Measurements from ENCODE around the gene RAI14. TPM values are rescaled to one million over a fixed set of nuclear protein-coding genes. Genes with fewer than 3 reads are reported as not detected.
"Not testable (repeated sequence)": the region's sequence is repeated elsewhere in the genome, so short reads cannot be mapped to it uniquely, and the experiment has no call there.

RAI14 gene
- total RNA-seq, 1 experiment from 2014 or later: 23.6 TPM

DNA sequence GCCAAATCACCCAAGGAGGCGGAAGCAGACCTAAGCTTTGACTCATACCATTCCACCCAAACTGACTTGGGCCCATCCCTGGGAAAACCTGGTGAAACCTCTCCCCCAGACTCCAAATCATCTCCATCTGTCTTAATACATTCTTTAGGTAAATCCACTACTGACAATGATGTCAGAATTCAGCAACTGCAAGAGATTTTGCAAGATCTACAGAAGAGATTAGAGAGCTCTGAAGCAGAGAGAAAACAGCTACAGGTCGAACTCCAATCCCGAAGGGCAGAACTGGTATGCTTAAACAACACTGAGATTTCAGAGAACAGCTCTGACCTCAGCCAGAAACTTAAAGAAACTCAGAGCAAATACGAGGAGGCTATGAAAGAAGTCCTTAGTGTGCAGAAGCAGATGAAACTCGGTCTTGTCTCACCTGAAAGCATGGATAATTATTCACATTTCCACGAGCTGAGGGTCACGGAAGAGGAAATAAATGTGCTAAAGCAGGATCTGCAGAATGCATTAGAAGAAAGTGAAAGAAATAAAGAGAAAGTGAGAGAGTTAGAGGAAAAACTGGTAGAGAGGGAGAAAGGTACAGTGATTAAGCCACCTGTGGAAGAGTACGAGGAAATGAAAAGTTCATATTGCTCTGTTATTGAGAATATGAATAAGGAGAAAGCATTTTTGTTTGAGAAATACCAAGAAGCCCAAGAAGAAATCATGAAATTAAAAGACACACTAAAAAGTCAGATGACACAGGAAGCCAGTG, 167.0 kb downstream of the RAI14 start:
- H3K36me3 ChIP-seq (ENCODE audit: insufficient read depth, low read length, poor library complexity, severe bottlenecking): no peaks in the 10 kb centered on the region
- CTCF ChIA-PET: no interaction called here
- no peak overlapping the region for H3K27ac ChIP-seq (ENCODE audit: low read depth, low read length, poor library complexity, severe bottlenecking)
- POLR2A ChIA-PET (ENCODE audit: low non-redundant PET): interaction anchor here (0.6 kb wide), 1 partner anchor 1964 kb away, joined by 7 read pairs; no protein-coding TSS in a partner anchor
- intact Hi-C loops (cut with micrococcal nuclease; ENCODE audit: unreplicated experiment): no loop called here
- TF ChIP-seq, protein P1, sequence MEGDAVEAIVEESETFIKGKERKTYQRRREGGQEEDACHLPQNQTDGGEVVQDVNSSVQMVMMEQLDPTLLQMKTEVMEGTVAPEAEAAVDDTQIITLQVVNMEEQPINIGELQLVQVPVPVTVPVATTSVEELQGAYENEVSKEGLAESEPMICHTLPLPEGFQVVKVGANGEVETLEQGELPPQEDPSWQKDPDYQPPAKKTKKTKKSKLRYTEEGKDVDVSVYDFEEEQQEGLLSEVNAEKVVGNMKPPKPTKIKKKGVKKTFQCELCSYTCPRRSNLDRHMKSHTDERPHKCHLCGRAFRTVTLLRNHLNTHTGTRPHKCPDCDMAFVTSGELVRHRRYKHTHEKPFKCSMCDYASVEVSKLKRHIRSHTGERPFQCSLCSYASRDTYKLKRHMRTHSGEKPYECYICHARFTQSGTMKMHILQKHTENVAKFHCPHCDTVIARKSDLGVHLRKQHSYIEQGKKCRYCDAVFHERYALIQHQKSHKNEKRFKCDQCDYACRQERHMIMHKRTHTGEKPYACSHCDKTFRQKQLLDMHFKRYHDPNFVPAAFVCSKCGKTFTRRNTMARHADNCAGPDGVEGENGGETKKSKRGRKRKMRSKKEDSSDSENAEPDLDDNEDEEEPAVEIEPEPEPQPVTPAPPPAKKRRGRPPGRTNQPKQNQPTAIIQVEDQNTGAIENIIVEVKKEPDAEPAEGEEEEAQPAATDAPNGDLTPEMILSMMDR (conservative IDR thresholded peaks at IDR 0.05; ENCODE audit: low read depth, low read length): no peak
- TF ChIP-seq EZH2 (IDR thresholded peaks at IDR 0.05; ENCODE audit: borderline replicate concordance, low read depth, low read length, poor library complexity, severe bottlenecking): no peak
- H3K4me1 ChIP-seq (ENCODE audit: insufficient read depth, low read length, poor library complexity, severe bottlenecking): no peaks in the 10 kb centered on the region
- no peak for DNase-seq (ENCODE audit: low spot score)
- no TSS peak for BruUV-seq (replicated peaks)
- H3K9me3 ChIP-seq (ENCODE audit: low read depth, low read length, poor library complexity, severe bottlenecking): no peaks in the 10 kb centered on the region
- H3K4me3 ChIP-seq (ENCODE audit: low read depth, low read length, poor library complexity, severe bottlenecking): no peak overlapping the region
- H3K27me3 ChIP-seq (replicated peaks; ENCODE audit: insufficient read depth, low read depth, low read length, poor library complexity): no peaks in the 10 kb centered on the region

DNA sequence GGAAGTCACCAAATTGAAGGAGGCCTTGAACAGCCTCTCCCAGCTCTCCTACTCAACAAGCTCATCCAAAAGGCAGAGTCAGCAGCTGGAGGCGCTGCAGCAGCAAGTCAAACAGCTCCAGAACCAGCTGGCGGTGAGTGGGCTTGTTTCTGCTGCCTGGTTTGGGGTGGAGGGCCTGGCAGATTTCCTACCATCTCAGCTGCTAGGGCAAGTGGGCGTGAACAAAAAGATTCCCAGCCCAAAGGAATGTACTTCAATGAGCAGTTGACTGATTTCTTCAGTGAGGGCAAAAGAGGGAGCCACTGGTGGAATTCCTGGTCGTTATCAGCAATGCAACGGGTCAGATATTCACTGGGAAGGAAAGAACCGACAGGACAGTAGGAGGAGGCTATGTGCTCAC, 170.2 kb downstream of the RAI14 start:
- H3K9me3 ChIP-seq (ENCODE audit: low read depth, low read length, poor library complexity, severe bottlenecking): no peaks in the 10 kb centered on the region
- DNase-seq (ENCODE audit: low spot score): no peak
- TF ChIP-seq EZH2 (IDR thresholded peaks at IDR 0.05; ENCODE audit: borderline replicate concordance, low read depth, low read length, poor library complexity, severe bottlenecking): no peak
- TF ChIP-seq, protein P1 (conservative IDR thresholded peaks at IDR 0.05; ENCODE audit: low read depth, low read length): no peak
- intact Hi-C loops (cut with micrococcal nuclease; ENCODE audit: unreplicated experiment): no loop called here
- no peaks in the 10 kb centered on the region for H3K36me3 ChIP-seq (ENCODE audit: insufficient read depth, low read length, poor library complexity, severe bottlenecking)
- H3K4me1 ChIP-seq (ENCODE audit: insufficient read depth, low read length, poor library complexity, severe bottlenecking): no peaks in the 10 kb centered on the region
- H3K4me3 ChIP-seq (ENCODE audit: low read depth, low read length, poor library complexity, severe bottlenecking): no peak overlapping the region
- BruUV-seq (replicated peaks): no TSS peak
- H3K27me3 ChIP-seq (replicated peaks; ENCODE audit: insufficient read depth, low read depth, low read length, poor library complexity): no peaks in the 10 kb centered on the region
- ChIA-PET POLR2A (ENCODE audit: low non-redundant PET) (no interaction called here), CTCF (no interaction called here)
- H3K27ac ChIP-seq (ENCODE audit: low read depth, low read length, poor library complexity, severe bottlenecking): no peak overlapping the region

DNA sequence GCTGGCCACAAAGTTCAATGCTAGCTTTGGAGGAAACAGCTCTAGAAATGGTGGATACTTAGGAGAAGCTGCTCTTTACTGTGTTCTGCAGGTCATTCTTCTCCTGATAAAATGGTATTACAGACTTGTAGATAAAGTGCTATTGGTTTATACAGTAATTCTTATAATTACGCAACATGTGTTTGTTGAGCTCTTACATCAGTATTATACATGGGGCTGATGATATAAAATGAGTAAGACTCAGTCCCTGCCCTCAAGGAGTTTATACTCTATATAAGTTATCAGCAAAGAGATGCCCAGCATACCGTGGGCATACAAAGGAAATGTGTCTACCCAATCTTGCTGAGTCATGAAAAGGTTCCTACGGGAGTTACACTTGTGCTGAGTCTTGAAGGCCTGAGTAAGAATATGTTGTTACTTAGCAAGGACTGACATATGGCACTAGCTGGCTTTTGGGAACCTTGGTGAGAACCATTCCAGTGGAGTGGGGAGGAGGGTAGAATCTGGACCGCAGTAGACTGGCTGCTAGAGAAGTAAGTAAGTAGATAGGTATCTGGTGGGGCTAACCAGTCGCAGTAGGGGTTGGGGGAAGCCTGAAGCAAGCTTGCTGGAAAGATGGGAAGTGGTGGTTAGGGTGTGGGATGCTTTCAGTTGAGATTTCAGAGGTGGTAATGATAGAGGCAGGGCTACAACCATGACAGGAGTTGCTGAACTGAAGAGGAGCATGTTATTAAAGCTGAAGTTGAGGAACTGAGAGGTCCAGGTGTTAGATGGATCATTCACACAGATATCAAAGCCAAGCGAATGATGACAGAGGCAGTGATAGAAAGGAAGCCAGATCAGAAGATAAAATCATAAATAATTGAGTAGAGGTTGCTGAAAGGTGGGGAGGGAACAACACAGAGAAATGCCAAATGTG, 171.7 kb downstream of the RAI14 start:
- BruUV-seq (replicated peaks): no TSS peak
- DNase-seq (ENCODE audit: low spot score): no peak
- intact Hi-C loops (cut with micrococcal nuclease; ENCODE audit: unreplicated experiment): no loop called here
- H3K4me3 ChIP-seq (ENCODE audit: low read depth, low read length, poor library complexity, severe bottlenecking): no peak overlapping the region
- no peaks in the 10 kb centered on the region for H3K36me3 ChIP-seq (ENCODE audit: insufficient read depth, low read length, poor library complexity, severe bottlenecking)
- H3K9me3 ChIP-seq (ENCODE audit: low read depth, low read length, poor library complexity, severe bottlenecking): no peaks in the 10 kb centered on the region
- TF ChIP-seq, protein P1 (conservative IDR thresholded peaks at IDR 0.05; ENCODE audit: low read depth, low read length): no peak
- no peak for TF ChIP-seq EZH2 (IDR thresholded peaks at IDR 0.05; ENCODE audit: borderline replicate concordance, low read depth, low read length, poor library complexity, severe bottlenecking)
- CTCF ChIA-PET: no interaction called here
- POLR2A ChIA-PET (ENCODE audit: low non-redundant PET): interaction anchor here (0.5 kb wide), 1 partner anchor 1091 kb away, joined by 3 read pairs; no protein-coding TSS in a partner anchor
- H3K4me1 ChIP-seq (ENCODE audit: insufficient read depth, low read length, poor library complexity, severe bottlenecking): no peaks in the 10 kb centered on the region
- no peak overlapping the region for H3K27ac ChIP-seq (ENCODE audit: low read depth, low read length, poor library complexity, severe bottlenecking)
- no peaks in the 10 kb centered on the region for H3K27me3 ChIP-seq (replicated peaks; ENCODE audit: insufficient read depth, low read depth, low read length, poor library complexity)

DNA sequence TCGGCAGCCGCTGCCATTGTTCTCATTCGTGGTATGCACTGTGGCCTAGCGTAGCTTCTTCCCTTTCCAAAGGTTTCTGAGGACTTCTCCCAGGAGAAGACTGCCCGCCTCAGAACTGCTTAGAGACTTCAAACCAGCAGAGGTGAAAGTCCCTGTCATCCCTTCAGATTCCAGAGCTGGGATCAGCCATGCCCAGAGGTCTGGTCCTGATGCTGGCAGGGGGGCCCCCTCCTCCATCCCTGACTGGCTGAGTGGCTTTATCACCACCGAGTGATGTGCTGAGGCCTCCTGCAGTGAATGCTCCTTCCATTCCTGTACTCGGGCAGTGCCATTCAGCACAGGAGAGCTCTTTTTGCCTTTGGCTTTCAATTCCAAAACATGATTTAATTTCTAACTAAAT, 174.7 kb downstream of the RAI14 start:
- H3K27ac ChIP-seq (ENCODE audit: low read depth, low read length, poor library complexity, severe bottlenecking); H3K4me1 ChIP-seq (ENCODE audit: insufficient read depth, low read length, poor library complexity, severe bottlenecking); intact Hi-C loops (cut with micrococcal nuclease; ENCODE audit: unreplicated experiment); H3K36me3 ChIP-seq (ENCODE audit: insufficient read depth, low read length, poor library complexity, severe bottlenecking); H3K27me3 ChIP-seq (replicated peaks; ENCODE audit: insufficient read depth, low read depth, low read length, poor library complexity); H3K9me3 ChIP-seq (ENCODE audit: low read depth, low read length, poor library complexity, severe bottlenecking); DNase-seq (ENCODE audit: low spot score); CTCF ChIA-PET; H3K4me3 ChIP-seq (ENCODE audit: low read depth, low read length, poor library complexity, severe bottlenecking); BruUV-seq (replicated peaks); POLR2A ChIA-PET (ENCODE audit: low non-redundant PET): not testable (repeated sequence)

Data from A673 (cell line).